Effector memory CD8-positive, alpha-beta T cell (primary cell): Measurements from ENCODE around the gene FHL3.
"Not testable (repeated sequence)": the region's sequence is repeated elsewhere in the genome, so short reads cannot be mapped to it uniquely, and the experiment has no call there.

Experiments
- ATAC-seq: fragments of 150-1000 bp; cut with Tn5 transposase; replicated peaks from 2 replicates; pipeline ENCODE4 v1.10.0; 2021; ENCODE audit warnings: mild to moderate bottlenecking, moderate library complexity
- DNase-seq, 3 experiments: peaks; one replicate each; pipeline ENCODE4 v3.0.0; 2021
- H3K27ac Mint-ChIP-seq, 2 donors: one replicate each; pipeline ENCODE4 v1.8.0; 2022; ENCODE audit warnings: mild to moderate bottlenecking in 2 of 2, mixed read lengths in 2 of 2, moderate library complexity in 2 of 2
- H3K27me3 Mint-ChIP-seq, 2 donors: one replicate each; pipeline ENCODE4 v1.8.0; 2022; ENCODE audit warnings: mixed read lengths in 2 of 2
- H3K36me3 Mint-ChIP-seq: one replicate; pipeline ENCODE4 v1.8.0; 2022; ENCODE audit warnings: mild to moderate bottlenecking, moderate library complexity, mixed read lengths; ENCODE audit not compliant: insufficient read depth
- H3K4me1 Mint-ChIP-seq, 2 donors: one replicate each; pipeline ENCODE4 v1.8.0; 2022; ENCODE audit warnings: low read depth in 2 of 2, mixed read lengths in 2 of 2
- H3K4me3 Mint-ChIP-seq, 2 donors: one replicate each; pipeline ENCODE4 v1.8.0; 2022; ENCODE audit warnings: mild to moderate bottlenecking in 2 of 2, mixed read lengths in 2 of 2, moderate library complexity in 2 of 2
- H3K9me3 Mint-ChIP-seq, 2 donors: one replicate each; pipeline ENCODE4 v1.8.0; 2022; ENCODE audit warnings: mixed read lengths in 2 of 2

FHL3 gene

GRCh38 chr1:38043036-38043747 lies 37.9 kb upstream of the FHL3 start:
- DNase-seq, result no peak
- peak overlapping the region in 1 of 2 donors; percentile 8 for H3K4me3 Mint-ChIP-seq
- peaks cover 51 to 67% of the 10 kb centered on the region in 2 donors for H3K27me3 Mint-ChIP-seq
- peaks cover 3% of the 10 kb centered on the region for H3K36me3 Mint-ChIP-seq
- H3K9me3 Mint-ChIP-seq, result no peaks in the 10 kb centered on the region
- no peak overlapping the region for H3K27ac Mint-ChIP-seq
- ATAC-seq, result no peak
- H3K4me1 Mint-ChIP-seq, result peaks cover 8 to 10% of the 10 kb centered on the region in 2 donors

- no peak overlapping the region for H3K4me3 Mint-ChIP-seq
These were observed 36.9 kb upstream of the FHL3 start for GRCh38 chr1:38041936-38042834.

GRCh38 chr1:38039331-38040088 lies 34.2 kb upstream of the FHL3 start:
- ATAC-seq (no peak), DNase-seq (no peak)
- Mint-ChIP-seq H3K4me1 (peaks cover under 1 to 4% of the 10 kb centered on the region in 2 donors), H3K27ac (peak overlapping the region in 1 of 2 donors; percentile 3), H3K36me3 (no peaks in the 10 kb centered on the region), H3K4me3 (no peak overlapping the region), H3K27me3 (peaks cover 47 to 62% of the 10 kb centered on the region in 2 donors), H3K9me3 (no peaks in the 10 kb centered on the region)

More at GRCh38 chr1:38041936-38042834, 36.9 kb upstream of the FHL3 start:
- no peaks in the 10 kb centered on the region for H3K36me3 Mint-ChIP-seq
- H3K4me1 Mint-ChIP-seq, result peaks cover 4 to 6% of the 10 kb centered on the region in 2 donors
- ATAC-seq (no peak), DNase-seq (no peak)
- peaks cover 51 to 67% of the 10 kb centered on the region in 2 donors for H3K27me3 Mint-ChIP-seq
- no peaks in the 10 kb centered on the region for H3K9me3 Mint-ChIP-seq
- H3K27ac Mint-ChIP-seq, result no peak overlapping the region

GRCh38 chr1:38038861-38039260 lies 33.5 kb upstream of the FHL3 start:
- Mint-ChIP-seq H3K27ac (peak overlapping the region in 1 of 2 donors; percentile 68), H3K36me3 (no peaks in the 10 kb centered on the region), H3K27me3 (peaks cover 41 to 55% of the 10 kb centered on the region in 2 donors), H3K9me3 (no peaks in the 10 kb centered on the region), H3K4me3 (no peak overlapping the region), H3K4me1 (peaks cover 0 to 4% of the 10 kb centered on the region in 2 donors)
- DNase-seq, result no peak
- ATAC-seq, result no peak

GRCh38 chr1:38037221-38037939 lies 32.1 kb upstream of the FHL3 start:
- H3K27me3 Mint-ChIP-seq, result peaks cover 26 to 40% of the 10 kb centered on the region in 2 donors
- no peaks in the 10 kb centered on the region for H3K36me3 Mint-ChIP-seq
- H3K4me3 Mint-ChIP-seq, result no peak overlapping the region
- no peak overlapping the region for H3K27ac Mint-ChIP-seq
- H3K9me3 Mint-ChIP-seq, result no peaks in the 10 kb centered on the region
- no peak for DNase-seq
- H3K4me1 Mint-ChIP-seq, result no peaks in the 10 kb centered on the region
- ATAC-seq, result no peak

GRCh38 chr1:38034871-38035270 lies 29.6 kb upstream of the FHL3 start:
- Mint-ChIP-seq H3K27ac (no peak overlapping the region), H3K4me3 (no peak overlapping the region), H3K9me3 (no peaks in the 10 kb centered on the region), H3K27me3 (peaks cover 9 to 15% of the 10 kb centered on the region in 2 donors), H3K36me3 (no peaks in the 10 kb centered on the region), H3K4me1 (peaks cover 9 to 12% of the 10 kb centered on the region in 2 donors)
- no peak for ATAC-seq
- no peak for DNase-seq

GRCh38 chr1:38032992-38033391 lies 27.7 kb upstream of the FHL3 start:
- H3K36me3 Mint-ChIP-seq, H3K9me3 Mint-ChIP-seq, H3K4me3 Mint-ChIP-seq, H3K27ac Mint-ChIP-seq, DNase-seq, H3K27me3 Mint-ChIP-seq, ATAC-seq: not testable (repeated sequence)
- peaks cover 23 to 26% of the 10 kb centered on the region in 2 donors for H3K4me1 Mint-ChIP-seq

- DNase-seq (no peak), ATAC-seq (no peak)
- H3K27me3 Mint-ChIP-seq, result no peaks in the 10 kb centered on the region
- H3K36me3 Mint-ChIP-seq, result peaks cover 3% of the 10 kb centered on the region
- peak overlapping the region in 1 of 2 donors; percentile 7 for H3K4me3 Mint-ChIP-seq
- H3K4me1 Mint-ChIP-seq, result peaks cover 36% of the 10 kb centered on the region in 2 donors
- H3K27ac Mint-ChIP-seq, result peak overlapping the region in 1 of 2 donors; percentile 89
- no peaks in the 10 kb centered on the region for H3K9me3 Mint-ChIP-seq
These were observed 26.2 kb upstream of the FHL3 start for GRCh38 chr1:38031513-38031866.

- no peaks in the 10 kb centered on the region for H3K9me3 Mint-ChIP-seq
- H3K36me3 Mint-ChIP-seq, result peaks cover 7% of the 10 kb centered on the region
- peak overlapping the region; percentile 89 to 93 for H3K27ac Mint-ChIP-seq
- H3K4me3 Mint-ChIP-seq, result peak overlapping the region; percentile 52 to 54
- no peak for ATAC-seq
- peaks cover 36 to 37% of the 10 kb centered on the region in 2 donors for H3K4me1 Mint-ChIP-seq
- no peaks in the 10 kb centered on the region for H3K27me3 Mint-ChIP-seq
- no peak for DNase-seq
These were observed 25.5 kb upstream of the FHL3 start for GRCh38 chr1:38030596-38031512.

GRCh38 chr1:38029685-38030511 lies 24.6 kb upstream of the FHL3 start:
- Mint-ChIP-seq H3K27ac (peak overlapping the region; percentile 89 to 93), H3K9me3 (no peaks in the 10 kb centered on the region), H3K36me3 (peaks cover 14% of the 10 kb centered on the region), H3K4me3 (peak overlapping the region; percentile 52 to 54), H3K27me3 (no peaks in the 10 kb centered on the region), H3K4me1 (peaks cover 36 to 37% of the 10 kb centered on the region in 2 donors)
- DNase-seq (peak in 2 of 3 experiments; percentile 37), ATAC-seq (peak; percentile 83)

- no peaks in the 10 kb centered on the region for H3K9me3 Mint-ChIP-seq
- no peak for DNase-seq
- H3K27ac Mint-ChIP-seq, result peak overlapping the region; percentile 89 to 93
- peaks cover 22% of the 10 kb centered on the region for H3K36me3 Mint-ChIP-seq
- peak overlapping the region in 1 of 2 donors; percentile 54 for H3K4me3 Mint-ChIP-seq
- H3K27me3 Mint-ChIP-seq, result no peaks in the 10 kb centered on the region
- ATAC-seq, result no peak
- H3K4me1 Mint-ChIP-seq, result peaks cover 36 to 37% of the 10 kb centered on the region in 2 donors
These were observed 23.9 kb upstream of the FHL3 start for GRCh38 chr1:38029081-38029681.
